SK-N-SH (cell line): Measurements from ENCODE around the gene FRZB. TPM values are rescaled to one million over a fixed set of nuclear protein-coding genes. Genes with fewer than 3 reads are reported as not detected.

ENCODE experiments used
- CTCF ChIA-PET: fragments of 300-600, 350-600 bp; formaldehyde crosslinking; extraction: SDS; loops from one replicate; lab custom pipeline; 2021; lab: Yijun Ruan, JAX
- POLR2A ChIA-PET: fragments of 350-600 bp; sonication (Branson Sonifier 250); formaldehyde crosslinking; extraction: SDS; loops from one replicate; lab custom pipeline; 2020; ENCODE audit warnings: antibody characterized with exemption, inconsistent platforms; lab: Yijun Ruan, JAX
- DNase-seq: peaks from one replicate; pipeline ENCODE4 v3.0.0; 2012
- H2AFZ ChIP-seq: fragments of 200-600 bp; sonication (generic); 2 replicates; pipeline ENCODE4 v1.8.1; 2016; ENCODE audit warnings: antibody characterized with exemption, mild to moderate bottlenecking, low read depth
- H3F3A ChIP-seq: fragments of 200-600 bp; sonication (generic); replicated peaks from 2 replicates; pipeline ENCODE3; 2016; ENCODE audit warnings: antibody characterized with exemption, mild to moderate bottlenecking; ENCODE audit not compliant: insufficient read depth
- H3K27ac ChIP-seq, 2 experiments: fragments of 200-500 bp in 1 of 2; fragments of 200-600 bp in 1 of 2; sonication (Bioruptor generic) in 1 of 2; sonication (generic), shearing (Covaris generic) in 1 of 2; 2 replicates each; pipeline versions ENCODE4 v1.5.1 to v1.6.1; 2014 to 2016; ENCODE audit warnings: low read depth in 2 of 2, inconsistent platforms in 1 of 2, low read length in 1 of 2, mild to moderate bottlenecking in 1 of 2, mixed read lengths in 1 of 2
- H3K27me3 ChIP-seq: fragments of 200-600 bp; sonication (generic), shearing (Covaris generic); 2 replicates; pipeline ENCODE4 v1.6.1; 2016; ENCODE audit warnings: mixed run types; ENCODE audit not compliant: insufficient read depth
- H3K36me3 ChIP-seq, 2 experiments: fragments of 200-500 bp in 1 of 2; fragments of 200-600 bp in 1 of 2; sonication (Bioruptor generic) in 1 of 2; sonication (generic) in 1 of 2; replicated peaks in 1 of 2; 2 replicates each; pipeline versions ENCODE3 to v1.5.1; 2014 to 2016; ENCODE audit warnings: low read length in 1 of 2, mild to moderate bottlenecking in 1 of 2; ENCODE audit not compliant: insufficient read depth in 2 of 2, control insufficient read depth in 1 of 2
- H3K4me1 ChIP-seq, 2 experiments: fragments of 200-500 bp in 1 of 2; fragments of 200-600 bp in 1 of 2; sonication (Bioruptor generic) in 1 of 2; sonication (generic), shearing (Covaris generic) in 1 of 2; 2 replicates each; pipeline versions ENCODE4 v1.5.1 to v1.6.1; 2014 to 2016; ENCODE audit warnings: low read depth in 1 of 2, low read length in 1 of 2, mixed run types in 1 of 2; ENCODE audit not compliant: insufficient read depth in 2 of 2, control insufficient read depth in 1 of 2
- H3K4me2 ChIP-seq: fragments of 200-600 bp; sonication (generic), shearing (Covaris generic); 2 replicates; pipeline ENCODE4 v1.6.1; 2017; ENCODE audit warnings: mixed run types
- H3K4me3 ChIP-seq, 2 experiments: fragments of 200-500 bp in 1 of 2; fragments of 200-600 bp in 1 of 2; sonication (Bioruptor generic) in 1 of 2; sonication (generic), shearing (Covaris generic) in 1 of 2; 2 replicates each; pipeline versions ENCODE4 v1.5.1 to v1.8.1; 2014 to 2016; ENCODE audit warnings: low read depth in 2 of 2, inconsistent platforms in 1 of 2, low read length in 1 of 2, mild to moderate bottlenecking in 1 of 2, mixed read lengths in 1 of 2, moderate library complexity in 1 of 2
- H3K79me2 ChIP-seq: fragments of 200-600 bp; sonication (generic); 2 replicates; pipeline ENCODE4 v1.8.1; 2017; ENCODE audit warnings: mild to moderate bottlenecking; ENCODE audit not compliant: insufficient read depth
- H3K9ac ChIP-seq: fragments of 200-600 bp; sonication (generic); 2 replicates; pipeline ENCODE4 v1.6.1; 2017; ENCODE audit warnings: mixed run types
- H3K9me2 ChIP-seq: fragments of 200-600 bp; sonication (generic); 2 replicates; pipeline ENCODE4 v1.6.1; 2017; ENCODE audit warnings: mixed run types
- H3K9me3 ChIP-seq: fragments of 200-600 bp; sonication (generic); 2 replicates; pipeline ENCODE4 v1.6.1; 2017; ENCODE audit warnings: mixed run types, mild to moderate bottlenecking, moderate library complexity
- H4K20me1 ChIP-seq: fragments of 200-600 bp; sonication (generic); 2 replicates; pipeline ENCODE4 v1.6.1; 2017; ENCODE audit warnings: mild to moderate bottlenecking, mixed run types; ENCODE audit not compliant: insufficient read depth
- CHD2 ChIP-seq: fragments of 150-350 bp; IDR thresholded peaks from 2 replicates; pipeline ENCODE4 v1.6.1; 2018; ENCODE audit warnings: low read length; ENCODE audit not compliant: partially characterized antibody
- EP300 ChIP-seq, 2 experiments: IDR thresholded peaks; 2 replicates each; pipeline versions ENCODE4 v1.4.0 to v1.6.1; 2012; ENCODE audit warnings: borderline replicate concordance in 1 of 2, low read depth in 1 of 2, low read length in 1 of 2
- FOSL2 ChIP-seq: IDR thresholded peaks from 2 replicates; pipeline ENCODE4 v1.4.0; 2012; ENCODE audit warnings: low read depth, mild to moderate bottlenecking, moderate library complexity, borderline replicate concordance
- FOXJ3 ChIP-seq: sonication (generic); formaldehyde crosslinking; IDR thresholded peaks from 2 replicates; pipeline ENCODE4 v1.5.1; 2020; ENCODE audit warnings: mild to moderate bottlenecking, missing genetic modification reagents
- GATA2 ChIP-seq: sonication (generic); formaldehyde crosslinking; IDR thresholded peaks from 2 replicates; pipeline ENCODE4 v1.5.0; 2020; ENCODE audit warnings: mild to moderate bottlenecking, missing genetic modification reagents
- JUND ChIP-seq: IDR thresholded peaks from 2 replicates; pipeline ENCODE4 v1.4.0; 2012
- MEF2A ChIP-seq: IDR thresholded peaks from 2 replicates; pipeline ENCODE4 v1.4.0; 2012; ENCODE audit warnings: low read depth, borderline replicate concordance
- NFIC ChIP-seq: IDR thresholded peaks from 2 replicates; pipeline ENCODE4 v1.4.0; 2012; ENCODE audit warnings: borderline replicate concordance
- RAD21 ChIP-seq: IDR thresholded peaks from 2 replicates; pipeline ENCODE4 v1.6.1; 2012; ENCODE audit warnings: mild to moderate bottlenecking, low read length
- RCOR1 ChIP-seq: fragments of 150-350 bp; IDR thresholded peaks from 2 replicates; pipeline ENCODE4 v1.6.1; 2017; ENCODE audit warnings: antibody characterized with exemption, low read length
- RFX5 ChIP-seq: IDR thresholded peaks from 2 replicates; pipeline ENCODE4 v1.6.1; 2012; ENCODE audit warnings: mild to moderate bottlenecking, improper control_type of control experiment, low read length
- RXRA ChIP-seq: IDR thresholded peaks from 2 replicates; pipeline ENCODE4 v1.4.0; 2012; ENCODE audit warnings: low read depth, mild to moderate bottlenecking, borderline replicate concordance
- SIN3A ChIP-seq: IDR thresholded peaks from 2 replicates; pipeline ENCODE4 v1.6.1; 2012; ENCODE audit warnings: low read depth, mild to moderate bottlenecking, low read length, moderate library complexity, borderline replicate concordance
- TCF12 ChIP-seq: IDR thresholded peaks from 2 replicates; pipeline ENCODE4 v1.4.0; 2012
- TEAD4 ChIP-seq: IDR thresholded peaks from 2 replicates; pipeline ENCODE4 v1.4.0; 2012; ENCODE audit warnings: mild to moderate bottlenecking, borderline replicate concordance; ENCODE audit not compliant: insufficient read depth
- polyA plus RNA-seq, 3 experiments: library from polyadenylated mRNA; depleted of rRNA; stranded (reverse); fragments of >200 nt; gene quantifications; 2 replicates each; pipeline ENCODE4 v1.2.3, GENCODE V29; 2012
- TF ChIP-seq, protein P1 (sequence below): IDR thresholded peaks from 2 replicates; pipeline ENCODE4 v1.4.0; 2012; ENCODE audit warnings: low read depth, borderline replicate concordance
- TF ChIP-seq, protein P2 (sequence below): IDR thresholded peaks from 2 replicates; pipeline ENCODE4 v1.4.0; 2012; ENCODE audit warnings: low read depth, borderline replicate concordance
- TF ChIP-seq, protein P3 (sequence below): fragments of 150-350 bp; IDR thresholded peaks from 2 replicates; pipeline ENCODE4 v1.6.1; 2017; ENCODE audit warnings: antibody characterized with exemption, low read length, low read depth, borderline replicate concordance
- TF ChIP-seq, protein P4 (sequence below): fragments of 150-350 bp; IDR thresholded peaks from 2 replicates; pipeline ENCODE4 v1.6.1; 2016; ENCODE audit warnings: mild to moderate bottlenecking, low read depth, low read length
- TF ChIP-seq, protein P5 (sequence below): IDR thresholded peaks from 2 replicates; pipeline ENCODE4; 2012

FRZB gene
- polyA plus RNA-seq, 1 of the 3 experiments (the other 2 are of a cell fraction) = 3.5 TPM

DNA sequence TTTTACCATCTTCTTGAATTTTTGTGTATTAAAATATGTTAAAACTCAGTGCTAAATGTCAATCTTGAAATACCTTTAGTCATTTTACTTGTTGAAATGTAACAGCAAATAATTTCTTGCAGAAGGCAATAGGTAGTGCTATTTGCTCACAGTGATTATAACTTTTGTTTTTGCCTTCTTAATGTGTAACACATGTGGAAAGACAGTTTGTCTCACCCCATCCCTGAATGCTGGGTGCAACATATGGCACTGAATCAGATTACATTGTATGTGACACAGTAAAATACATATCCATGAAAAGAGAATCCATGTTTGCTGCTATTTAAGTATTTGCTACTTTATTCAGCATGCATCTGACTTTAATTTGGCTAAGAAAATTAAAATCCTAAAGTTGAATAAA lies 35.3 kb downstream of the FRZB start:
- Histone ChIP-seq H3K79me2 (no peaks in the 10 kb centered on the region), H3K4me3 (no peak overlapping the region), H2AFZ (no peak overlapping the region), H3K9ac (no peak overlapping the region), H3K27ac (no peak overlapping the region), H3K9me2 (no peaks in the 10 kb centered on the region), H3K36me3 (no peaks in the 10 kb centered on the region), H3K4me2 (no peak overlapping the region), H4K20me1 (no peaks in the 10 kb centered on the region), H3K4me1 (peaks cover 5% of the 10 kb centered on the region in 2 experiments; a peak in 3 of 4 replicates), H3F3A (no peaks in the 10 kb centered on the region), H3K27me3 (no peaks in the 10 kb centered on the region), H3K9me3 (no peaks in the 10 kb centered on the region)
- ChIA-PET CTCF (no interaction called here), POLR2A (no interaction called here)
- TF ChIP-seq FOXJ3 (CRISPR knock-in tag) (no peak), EP300 (IDR thresholded peaks at IDR 0.05; ENCODE audit: borderline replicate concordance in 1 of 2, low read depth in 1 of 2, low read length in 1 of 2) (no peak), CHD2 (no peak), RAD21 (peak; percentile 55), GATA2 (CRISPR knock-in tag) (no peak), JUND (no peak), NFIC (no peak), RFX5 (no peak), RXRA (no peak), TEAD4 (no peak), MEF2A (no peak), SIN3A (no peak), TCF12 (peak; percentile 42; the same call in 1 of the 2 replicates), FOSL2 (no peak), RCOR1 (peak; percentile 52; the same call in 1 of the 2 replicates)
- TF ChIP-seq, protein P1, sequence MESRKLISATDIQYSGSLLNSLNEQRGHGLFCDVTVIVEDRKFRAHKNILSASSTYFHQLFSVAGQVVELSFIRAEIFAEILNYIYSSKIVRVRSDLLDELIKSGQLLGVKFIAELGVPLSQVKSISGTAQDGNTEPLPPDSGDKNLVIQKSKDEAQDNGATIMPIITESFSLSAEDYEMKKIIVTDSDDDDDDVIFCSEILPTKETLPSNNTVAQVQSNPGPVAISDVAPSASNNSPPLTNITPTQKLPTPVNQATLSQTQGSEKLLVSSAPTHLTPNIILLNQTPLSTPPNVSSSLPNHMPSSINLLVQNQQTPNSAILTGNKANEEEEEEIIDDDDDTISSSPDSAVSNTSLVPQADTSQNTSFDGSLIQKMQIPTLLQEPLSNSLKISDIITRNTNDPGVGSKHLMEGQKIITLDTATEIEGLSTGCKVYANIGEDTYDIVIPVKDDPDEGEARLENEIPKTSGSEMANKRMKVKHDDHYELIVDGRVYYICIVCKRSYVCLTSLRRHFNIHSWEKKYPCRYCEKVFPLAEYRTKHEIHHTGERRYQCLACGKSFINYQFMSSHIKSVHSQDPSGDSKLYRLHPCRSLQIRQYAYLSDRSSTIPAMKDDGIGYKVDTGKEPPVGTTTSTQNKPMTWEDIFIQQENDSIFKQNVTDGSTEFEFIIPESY = no peak
- TF ChIP-seq, protein P2, sequence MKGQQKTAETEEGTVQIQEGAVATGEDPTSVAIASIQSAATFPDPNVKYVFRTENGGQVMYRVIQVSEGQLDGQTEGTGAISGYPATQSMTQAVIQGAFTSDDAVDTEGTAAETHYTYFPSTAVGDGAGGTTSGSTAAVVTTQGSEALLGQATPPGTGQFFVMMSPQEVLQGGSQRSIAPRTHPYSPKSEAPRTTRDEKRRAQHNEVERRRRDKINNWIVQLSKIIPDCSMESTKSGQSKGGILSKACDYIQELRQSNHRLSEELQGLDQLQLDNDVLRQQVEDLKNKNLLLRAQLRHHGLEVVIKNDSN = no peak
- TF ChIP-seq, protein P3, sequence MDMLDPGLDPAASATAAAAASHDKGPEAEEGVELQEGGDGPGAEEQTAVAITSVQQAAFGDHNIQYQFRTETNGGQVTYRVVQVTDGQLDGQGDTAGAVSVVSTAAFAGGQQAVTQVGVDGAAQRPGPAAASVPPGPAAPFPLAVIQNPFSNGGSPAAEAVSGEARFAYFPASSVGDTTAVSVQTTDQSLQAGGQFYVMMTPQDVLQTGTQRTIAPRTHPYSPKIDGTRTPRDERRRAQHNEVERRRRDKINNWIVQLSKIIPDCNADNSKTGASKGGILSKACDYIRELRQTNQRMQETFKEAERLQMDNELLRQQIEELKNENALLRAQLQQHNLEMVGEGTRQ = no peak
- TF ChIP-seq, protein P4, sequence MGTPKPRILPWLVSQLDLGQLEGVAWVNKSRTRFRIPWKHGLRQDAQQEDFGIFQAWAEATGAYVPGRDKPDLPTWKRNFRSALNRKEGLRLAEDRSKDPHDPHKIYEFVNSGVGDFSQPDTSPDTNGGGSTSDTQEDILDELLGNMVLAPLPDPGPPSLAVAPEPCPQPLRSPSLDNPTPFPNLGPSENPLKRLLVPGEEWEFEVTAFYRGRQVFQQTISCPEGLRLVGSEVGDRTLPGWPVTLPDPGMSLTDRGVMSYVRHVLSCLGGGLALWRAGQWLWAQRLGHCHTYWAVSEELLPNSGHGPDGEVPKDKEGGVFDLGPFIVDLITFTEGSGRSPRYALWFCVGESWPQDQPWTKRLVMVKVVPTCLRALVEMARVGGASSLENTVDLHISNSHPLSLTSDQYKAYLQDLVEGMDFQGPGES = no peak
- TF ChIP-seq, protein P5, sequence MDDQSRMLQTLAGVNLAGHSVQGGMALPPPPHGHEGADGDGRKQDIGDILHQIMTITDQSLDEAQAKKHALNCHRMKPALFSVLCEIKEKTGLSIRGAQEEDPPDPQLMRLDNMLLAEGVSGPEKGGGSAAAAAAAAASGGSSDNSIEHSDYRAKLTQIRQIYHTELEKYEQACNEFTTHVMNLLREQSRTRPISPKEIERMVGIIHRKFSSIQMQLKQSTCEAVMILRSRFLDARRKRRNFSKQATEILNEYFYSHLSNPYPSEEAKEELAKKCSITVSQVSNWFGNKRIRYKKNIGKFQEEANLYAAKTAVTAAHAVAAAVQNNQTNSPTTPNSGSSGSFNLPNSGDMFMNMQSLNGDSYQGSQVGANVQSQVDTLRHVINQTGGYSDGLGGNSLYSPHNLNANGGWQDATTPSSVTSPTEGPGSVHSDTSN = no peak
- peak; percentile 20 for DNase-seq
